Measurements from ENCODE around the gene GFI1B.
"Not testable (repeated sequence)": the region's sequence is repeated elsewhere in the genome, so short reads cannot be mapped to it uniquely, and the experiment has no call there.

GFI1B gene

DNA sequence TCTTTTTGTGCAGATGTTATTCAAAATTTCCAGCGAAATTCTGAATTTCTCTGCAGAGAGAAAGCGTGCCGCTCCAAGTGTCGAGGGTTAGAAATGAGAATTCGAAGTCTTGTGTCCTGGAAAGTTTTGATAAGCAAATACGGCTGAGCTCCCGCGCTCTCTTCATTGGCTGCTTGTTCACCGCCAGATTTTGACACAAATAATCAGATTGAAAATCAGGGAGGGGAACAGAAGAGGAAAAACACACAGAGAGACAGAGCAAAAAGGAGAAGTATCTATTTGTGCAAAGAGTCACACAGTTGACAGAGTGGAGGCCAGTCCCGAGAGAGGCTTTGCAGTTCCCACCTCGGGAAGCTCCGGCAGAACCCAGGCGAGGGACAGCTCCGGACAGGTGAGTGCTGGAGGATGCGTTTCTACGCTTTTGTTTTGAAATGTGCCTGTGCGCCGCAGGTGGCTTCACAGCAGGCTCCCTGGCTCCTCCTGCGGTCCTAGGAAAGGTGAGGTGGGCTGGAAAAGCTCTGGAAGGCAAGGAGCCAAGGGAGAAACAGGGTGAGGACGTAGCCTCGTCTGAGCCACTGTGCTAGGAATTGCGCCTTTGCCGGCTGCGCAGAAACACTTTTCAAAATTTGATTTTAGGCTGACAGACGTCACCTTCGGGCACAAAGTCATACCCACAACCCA is at the start of gene GFI1B:
Gene GFI1B, plus strand, starts transcription at position 244 of the 681 bp plus-strand sequence. CDS start 7,985 bp downstream, outside the sequence.
- no peak for DNase-seq (ENCODE audit: low read depth)

DNA sequence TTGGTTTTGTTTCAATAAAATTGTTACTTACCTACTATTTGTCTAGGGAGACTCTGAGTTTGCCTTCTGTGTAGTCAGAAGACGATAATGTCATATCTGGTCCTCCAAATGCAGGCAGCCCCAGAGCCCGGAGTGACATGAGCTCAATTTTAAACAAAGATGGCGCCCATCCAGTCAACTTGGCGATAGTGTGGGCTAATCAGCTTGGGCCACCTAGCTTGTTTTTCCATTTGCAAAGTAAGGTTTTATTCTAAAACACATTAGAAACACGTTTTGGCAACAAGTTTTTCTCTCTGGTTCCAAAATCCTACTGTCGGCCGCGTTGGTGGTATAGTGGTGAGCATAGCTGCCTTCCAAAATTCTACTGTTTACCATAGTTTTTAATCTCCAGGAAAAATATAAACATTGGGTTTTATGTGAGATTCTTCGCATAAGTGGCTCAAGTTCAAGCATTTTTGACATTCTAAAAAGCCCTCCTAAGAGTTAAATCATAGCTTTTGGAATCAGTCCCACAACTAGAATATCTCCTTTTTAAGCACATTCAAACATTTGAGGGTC is 47.2 kb upstream of the GFI1B start:
- no peak for DNase-seq (ENCODE audit: low read depth)

DNA sequence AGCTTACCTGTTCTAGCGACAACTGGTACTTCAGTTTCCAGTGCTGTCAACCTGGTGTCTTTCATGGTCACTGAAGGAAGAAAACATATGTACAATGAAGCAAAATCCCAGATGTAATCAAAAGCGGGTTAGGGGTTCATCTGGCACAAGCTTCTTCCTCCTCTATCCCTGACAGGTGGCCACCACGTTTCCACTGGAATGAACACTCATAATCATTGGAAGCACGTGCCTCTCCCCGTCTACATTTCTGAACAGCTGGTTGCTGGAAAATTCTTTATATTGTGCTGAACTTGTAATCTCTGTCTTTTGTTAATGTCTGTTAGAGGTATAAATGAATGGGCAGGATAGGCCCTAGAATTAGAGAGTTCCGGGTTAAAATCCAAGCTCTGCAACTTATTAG is 43.5 kb upstream of the GFI1B start:
- no peak for DNase-seq (ENCODE audit: low read depth)

DNA sequence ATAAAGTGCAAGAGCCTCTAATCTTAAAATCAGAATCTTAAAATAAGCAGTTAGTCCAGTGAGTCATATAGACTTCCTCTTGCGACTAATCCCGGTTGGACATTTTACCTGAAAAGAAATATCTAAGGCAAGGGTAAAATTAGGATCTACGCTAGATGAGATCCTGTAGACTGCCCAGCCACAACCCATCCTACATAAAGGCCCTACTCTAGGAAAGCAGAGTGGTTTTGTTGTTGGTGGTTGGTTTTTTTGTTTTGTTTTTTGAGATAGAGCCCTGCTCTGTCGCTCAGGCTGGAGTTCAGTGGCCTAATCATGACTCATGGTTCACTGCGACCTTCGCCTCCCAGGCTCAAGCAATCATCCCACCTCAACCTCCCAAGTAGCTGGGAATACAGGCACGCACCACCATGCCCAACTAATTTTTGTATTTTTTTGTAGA is 41.0 kb upstream of the GFI1B start:
- no peak for DNase-seq (ENCODE audit: low read depth)

DNA sequence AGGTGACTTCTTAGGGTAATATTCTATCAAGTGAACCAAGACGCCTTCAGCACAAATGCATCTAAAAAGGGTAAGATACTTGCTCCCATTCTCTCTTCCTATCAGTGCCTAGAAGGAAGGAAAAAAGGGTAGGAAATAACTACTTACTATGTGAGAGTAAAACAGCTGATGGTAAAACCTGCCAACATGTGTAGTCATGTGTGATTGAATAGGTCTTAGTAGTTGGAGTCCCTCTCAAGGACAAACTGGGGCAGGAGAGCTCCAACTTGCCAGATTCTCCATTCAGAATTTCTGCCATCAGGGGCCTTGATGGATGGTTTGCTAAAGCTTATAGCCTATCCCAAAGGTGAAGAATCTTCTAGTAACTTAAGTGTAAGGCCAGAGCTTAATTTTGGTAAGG is 39.3 kb upstream of the GFI1B start:
- DNase-seq (ENCODE audit: low read depth) = no peak

DNA sequence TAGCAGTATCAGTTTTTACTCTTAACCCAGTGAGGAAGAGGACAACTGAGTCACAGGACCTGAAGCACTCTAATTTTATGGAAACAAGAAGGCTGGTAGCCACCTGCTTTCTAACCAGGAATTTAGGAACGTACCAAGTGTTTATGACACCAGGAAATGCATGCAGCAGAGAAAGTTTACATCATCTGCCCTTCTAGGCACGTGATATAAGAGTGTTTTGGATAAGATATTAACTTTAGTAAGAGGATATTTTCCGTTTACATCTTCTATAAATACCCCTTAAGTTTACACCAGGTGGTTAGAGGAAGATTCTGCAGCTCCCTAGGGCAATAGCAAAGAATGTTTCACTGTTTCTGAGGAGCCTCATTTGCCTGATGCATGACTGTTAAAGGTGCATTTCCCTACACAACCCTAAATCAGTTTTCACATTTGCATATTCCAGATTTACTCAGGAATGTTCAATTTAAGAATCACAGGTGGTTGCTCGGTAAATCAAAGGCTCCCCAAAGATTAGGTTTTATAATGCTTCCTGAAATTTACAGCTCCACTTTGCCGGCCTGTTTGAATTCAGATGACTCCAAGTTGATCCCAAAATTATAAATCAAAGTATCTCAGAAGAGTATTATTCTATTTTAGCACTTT is 35.8 kb upstream of the GFI1B start:
- DNase-seq (ENCODE audit: low read depth) = no peak

DNA sequence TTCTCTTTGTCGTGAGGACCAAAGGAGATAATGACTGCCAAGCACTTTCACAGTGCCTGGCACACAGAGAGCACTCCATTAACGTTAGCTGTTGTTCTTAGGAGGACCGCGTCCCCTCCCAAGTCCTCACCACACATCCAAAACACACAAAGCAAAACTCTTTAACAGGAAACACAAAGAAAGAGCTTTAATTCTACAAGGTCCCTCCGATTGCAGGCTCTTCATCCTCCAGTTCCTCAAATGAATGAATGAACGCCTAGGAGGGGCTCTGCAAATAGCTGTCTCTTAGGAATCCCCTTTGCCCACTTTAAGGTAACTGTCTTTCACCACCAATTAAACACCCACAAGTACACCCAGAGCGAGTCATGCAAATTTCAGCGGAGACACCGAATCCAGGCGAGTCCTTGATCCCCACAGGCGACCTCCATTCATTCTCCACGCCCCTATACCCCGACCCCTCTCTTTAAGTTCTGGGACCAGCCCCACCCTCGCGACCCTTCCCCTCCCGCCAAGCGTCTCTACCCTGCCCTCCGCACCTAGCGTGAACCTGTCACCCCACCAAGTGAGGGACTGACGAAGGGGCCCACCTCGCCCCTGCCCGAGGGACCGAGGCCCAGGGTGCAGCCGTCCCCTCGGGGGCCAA is 34.7 kb upstream of the GFI1B start:
- DNase-seq (ENCODE audit: low read depth) = no peak

DNA sequence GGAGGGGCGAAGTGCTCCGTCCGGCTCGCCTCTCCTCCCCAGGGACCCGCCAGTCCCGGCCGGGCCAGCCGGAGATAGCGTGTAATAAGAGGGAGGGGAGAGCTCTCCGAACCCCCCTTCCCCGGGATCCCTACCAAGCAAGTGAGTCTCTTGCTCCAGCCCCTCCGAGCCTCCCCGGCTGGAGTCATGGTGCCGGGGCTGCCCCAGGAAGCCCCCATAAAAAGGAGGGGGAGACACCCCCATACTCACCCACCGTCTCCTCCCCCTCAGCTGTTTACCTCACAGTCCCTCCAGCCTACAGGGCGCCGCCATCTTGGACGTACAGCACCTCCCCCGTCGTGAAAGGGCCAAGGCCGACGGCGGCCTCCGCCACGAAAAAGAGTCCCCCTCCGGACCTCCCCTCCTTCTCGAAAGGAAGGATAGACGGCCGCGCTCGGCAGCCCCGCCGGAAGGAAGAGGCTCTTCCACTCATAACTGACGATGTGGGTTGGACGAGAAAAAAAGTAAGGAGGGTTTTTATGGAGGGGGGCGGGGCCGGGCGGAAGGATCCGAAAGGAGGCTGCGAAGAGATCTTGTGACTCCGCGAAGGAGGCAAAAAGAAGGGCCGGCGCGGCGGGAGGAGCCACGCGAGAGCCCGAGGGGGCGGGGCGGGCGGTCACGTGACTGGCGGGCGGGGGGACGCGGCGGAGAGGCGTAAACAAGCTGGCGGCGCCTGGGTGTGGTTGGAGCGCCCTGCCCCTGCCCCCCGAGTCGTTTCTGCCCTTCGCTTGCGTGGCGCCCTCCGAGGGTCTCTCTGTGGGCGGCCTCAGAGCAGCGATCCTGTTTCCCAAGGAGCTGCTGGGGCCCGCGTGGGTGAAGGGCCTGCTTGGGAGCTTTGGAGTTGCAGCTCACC is 34.0 kb upstream of the GFI1B start, which contains the start of gene TSC1:
Gene TSC1, minus strand, starts transcription at position 323 of the 892 bp plus-strand sequence. CDS start 15,744 bp downstream, outside the sequence.
- peak; percentile 99 for DNase-seq (ENCODE audit: low read depth)

DNA sequence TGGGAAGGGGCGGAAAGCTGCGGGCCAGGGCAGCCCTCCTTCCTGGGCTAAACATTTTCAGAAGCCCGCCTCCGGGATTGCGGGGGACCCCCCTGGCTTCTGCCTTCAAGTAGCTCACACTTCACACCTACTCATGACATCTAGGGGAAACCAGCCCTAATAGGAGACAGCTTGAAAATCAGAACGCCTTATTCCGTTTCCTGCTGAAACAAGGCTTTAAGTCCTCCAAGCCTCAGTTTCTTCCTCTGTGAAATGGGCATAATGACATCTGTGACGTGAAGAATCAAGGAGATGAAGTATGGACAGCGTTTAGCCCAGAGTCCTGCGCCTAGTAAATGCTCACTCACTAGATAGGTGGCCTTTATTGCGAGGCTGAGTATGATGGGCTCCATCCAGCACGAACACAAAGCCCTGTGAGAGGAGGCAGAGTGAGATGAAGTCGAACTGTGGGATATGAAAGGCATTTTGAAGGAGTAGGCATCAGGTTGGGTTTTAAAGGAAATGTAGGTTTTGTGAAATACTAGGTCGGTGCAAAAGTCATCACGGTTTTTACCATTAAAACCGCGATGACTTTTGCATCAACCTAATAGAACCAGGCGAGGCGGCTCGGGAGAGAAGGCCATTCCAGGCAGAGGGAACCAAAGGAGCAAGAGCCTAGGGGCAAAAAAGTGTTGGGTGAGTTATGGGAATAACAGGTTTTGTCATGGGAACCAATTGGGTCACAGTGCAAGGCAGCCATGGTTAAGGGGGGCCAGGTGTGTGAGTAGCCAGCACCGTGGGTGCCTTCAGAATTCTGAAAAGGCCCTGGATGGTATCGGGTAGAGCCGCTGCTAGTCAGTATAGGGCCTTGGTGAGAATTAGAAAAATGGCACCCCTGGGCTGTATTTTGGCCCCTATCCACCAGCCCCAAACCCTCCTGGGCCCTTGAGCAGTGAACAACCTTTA is 33.0 kb upstream of the GFI1B start:
- no peak for DNase-seq (ENCODE audit: low read depth)

DNA sequence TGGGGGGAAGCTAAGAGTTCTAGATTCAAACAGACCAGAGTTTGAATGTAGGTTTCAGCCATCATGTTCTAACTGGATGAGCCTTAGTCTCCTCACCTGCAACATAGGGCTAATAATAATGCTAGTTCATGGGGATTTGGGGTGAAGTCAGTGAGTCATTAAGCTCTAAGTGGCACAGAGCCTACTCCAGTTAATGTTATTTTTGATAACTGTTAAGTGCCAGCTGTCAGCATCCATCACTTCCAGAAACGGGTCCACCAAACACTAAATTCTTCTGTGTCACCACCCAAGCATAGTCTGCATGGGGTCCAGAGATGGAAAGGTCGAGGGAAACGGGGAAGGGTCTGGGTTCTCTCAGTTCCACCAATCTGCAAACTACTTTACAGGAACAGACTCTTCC is 32.3 kb upstream of the GFI1B start:
- DNase-seq (ENCODE audit: low read depth) = no peak

DNA sequence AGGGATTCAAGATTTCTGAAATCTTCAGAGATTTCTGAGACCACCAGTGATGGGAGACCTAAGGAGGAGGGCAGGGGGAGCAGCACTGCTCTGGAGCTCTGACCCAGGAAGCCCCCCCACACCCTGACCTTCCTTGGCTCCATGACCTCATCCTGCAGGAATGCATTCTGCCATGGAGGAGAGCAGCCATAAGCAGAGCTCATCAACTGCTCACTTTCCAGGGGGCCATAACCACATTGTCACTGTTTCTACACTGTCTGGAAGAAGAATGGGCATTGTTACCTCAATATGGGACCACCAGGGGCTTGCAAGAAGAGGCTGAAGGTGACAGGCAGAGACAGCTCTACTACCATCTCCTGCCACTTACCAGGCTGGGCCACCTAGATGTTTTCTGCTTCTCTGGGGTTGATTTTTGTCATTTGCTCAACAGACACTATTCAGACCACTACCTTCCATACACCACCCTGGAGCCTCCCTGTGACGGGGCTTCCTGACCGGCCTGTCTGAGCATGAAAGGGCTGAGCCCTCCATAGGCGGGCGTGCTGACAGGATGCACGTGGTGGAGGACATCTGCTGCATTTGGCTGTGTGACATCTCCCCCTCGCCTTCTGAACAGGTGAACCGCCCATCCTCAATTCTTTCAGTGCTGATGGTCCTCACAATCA is 31.7 kb upstream of the GFI1B start:
- no peak for DNase-seq (ENCODE audit: low read depth)

DNA sequence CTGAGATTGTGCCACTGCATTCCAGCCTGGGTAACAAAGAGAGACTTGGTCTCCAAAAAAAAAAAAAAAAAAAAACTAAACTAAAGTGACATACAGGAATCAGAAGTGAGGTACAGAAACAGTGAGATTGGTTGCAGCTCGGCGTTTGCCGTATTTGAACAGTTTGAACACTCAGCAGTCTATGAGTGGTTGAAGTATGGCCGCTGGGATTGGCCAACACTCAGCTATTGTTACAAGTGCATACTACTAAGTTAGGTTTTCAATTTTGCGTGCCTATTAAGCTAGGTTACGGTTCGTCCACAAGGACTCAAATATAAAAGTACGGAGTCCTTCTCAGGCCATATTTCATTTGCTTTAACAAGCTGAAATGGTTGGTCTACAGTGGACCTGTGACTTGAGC is 30.7 kb upstream of the GFI1B start:
- no peak for DNase-seq (ENCODE audit: low read depth)

DNA sequence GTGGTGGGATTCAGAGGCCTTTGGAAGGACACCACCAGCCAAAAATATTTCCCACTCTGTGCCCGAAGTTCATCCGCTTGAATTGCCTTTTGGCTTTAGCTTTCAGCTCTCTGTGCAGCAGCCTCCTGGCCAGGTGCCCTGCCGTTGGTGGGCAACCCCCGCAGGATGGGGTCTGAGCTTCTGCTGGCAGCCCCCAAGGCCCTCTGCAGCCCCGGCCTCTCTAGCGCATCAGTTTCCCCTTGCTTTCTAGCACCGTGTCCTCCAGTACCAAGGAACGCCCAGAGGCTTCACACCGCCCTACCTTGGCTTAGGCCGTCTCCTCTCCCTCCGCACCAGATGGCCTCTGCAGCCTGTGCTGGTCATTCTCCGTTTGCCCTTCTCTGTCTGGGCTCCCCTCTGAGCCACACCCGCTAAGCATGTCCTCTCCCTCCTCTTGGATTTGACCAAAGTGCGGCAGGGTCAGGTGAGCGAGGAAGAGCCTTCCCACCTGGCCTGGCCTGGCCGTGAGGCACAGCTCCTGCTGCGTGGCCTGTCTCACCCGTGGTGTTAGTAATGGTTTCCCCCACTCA is 29.9 kb upstream of the GFI1B start:
- DNase-seq (ENCODE audit: low read depth) = no peak

DNA sequence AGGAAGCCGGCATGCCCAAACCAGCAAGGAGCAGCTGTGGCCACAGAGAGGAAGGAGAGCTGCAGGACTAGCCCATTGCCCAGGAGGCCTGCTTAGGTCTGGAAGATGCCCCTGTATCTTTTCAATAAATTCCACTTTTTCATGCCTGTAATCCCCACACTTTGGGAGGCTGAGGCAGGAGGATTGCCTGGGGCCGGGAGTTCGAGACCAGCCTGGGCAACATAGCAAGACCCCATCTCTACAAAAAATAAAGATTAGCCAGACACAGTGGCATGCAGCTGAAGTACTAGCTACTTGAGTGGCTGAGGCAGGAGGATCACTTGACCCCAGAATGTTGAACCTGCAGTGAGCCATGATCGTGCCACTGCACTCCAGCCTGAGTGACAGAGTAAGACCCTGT is 28.8 kb upstream of the GFI1B start:
- DNase-seq (ENCODE audit: low read depth) = no peak

DNA sequence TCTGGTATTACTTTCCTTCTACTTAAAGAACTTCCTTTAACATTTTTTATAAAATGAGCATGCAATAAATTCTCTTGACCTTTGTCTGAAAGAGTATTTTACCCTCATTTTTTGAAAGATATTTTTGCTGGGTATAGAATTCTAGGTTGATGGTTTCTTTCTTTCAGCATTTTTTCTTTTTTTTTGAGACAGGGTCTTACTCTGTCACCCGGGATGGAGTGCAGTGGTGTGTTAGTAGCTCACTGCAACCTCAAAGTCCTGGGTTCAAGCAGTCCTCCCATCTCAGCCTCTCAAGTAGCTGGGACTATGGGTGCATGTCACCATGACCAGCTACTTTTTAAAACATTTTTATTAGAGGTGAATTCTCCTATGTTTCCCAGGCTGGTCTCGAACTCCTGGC is 23.4 kb upstream of the GFI1B start:
- no peak for DNase-seq (ENCODE audit: low read depth)

DNA sequence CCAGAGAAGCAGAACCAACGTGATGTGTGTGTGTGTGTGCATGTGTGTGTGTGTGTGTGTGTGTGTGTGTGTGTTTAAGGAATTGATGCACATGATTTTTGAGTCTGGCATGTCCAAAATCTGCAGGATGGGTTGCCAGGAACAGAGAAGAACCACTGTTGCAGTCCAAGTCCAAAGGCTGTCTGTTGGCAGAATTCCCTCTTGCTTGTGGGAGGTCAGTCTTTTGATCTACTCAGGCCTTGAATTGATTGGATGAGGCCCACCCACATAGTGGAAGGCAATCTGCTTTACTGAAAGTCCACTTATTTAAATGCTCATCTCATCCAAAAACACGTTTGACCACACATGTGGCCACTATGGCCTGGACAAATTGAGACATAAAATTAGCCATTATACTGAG is 22.7 kb upstream of the GFI1B start:
- no peak for DNase-seq (ENCODE audit: low read depth)

DNA sequence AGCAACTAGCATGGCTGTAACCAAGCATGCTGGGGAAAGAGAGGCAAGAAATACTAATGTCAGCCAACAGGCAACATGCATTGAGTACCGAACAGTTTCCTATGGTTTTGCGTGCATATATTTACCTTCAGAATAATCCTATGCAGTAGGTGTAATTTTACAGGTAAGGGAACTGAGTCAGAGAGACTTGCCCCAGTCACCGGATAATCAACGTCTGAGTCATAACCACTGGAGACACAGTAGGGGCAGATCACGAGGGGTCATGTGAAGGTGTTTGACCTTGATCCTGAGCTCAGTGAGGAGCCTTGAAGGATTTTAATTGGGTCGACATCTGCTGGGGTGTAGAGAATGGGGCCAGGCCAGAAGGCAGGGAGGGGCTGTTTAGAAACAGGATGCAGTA is 20.7 kb upstream of the GFI1B start:
- DNase-seq (ENCODE audit: low read depth) = no peak

DNA sequence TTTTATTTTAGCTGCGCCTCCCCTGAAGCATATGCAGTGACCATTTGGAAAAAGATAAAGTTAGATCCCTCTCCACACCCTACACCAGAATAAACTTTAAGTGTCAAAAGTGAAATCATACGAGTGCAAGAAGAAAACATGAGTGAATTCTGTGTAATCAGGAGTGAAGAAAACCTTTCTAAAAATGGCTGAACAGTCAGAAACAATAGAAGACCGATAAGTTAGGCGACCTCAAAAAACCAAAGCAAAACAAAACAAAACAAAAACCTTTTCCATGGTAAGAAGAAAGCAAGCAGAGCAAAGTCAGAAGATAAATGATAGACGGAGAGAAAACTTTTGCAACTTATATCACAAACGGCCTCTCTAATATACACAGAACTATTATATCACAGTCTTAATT is 17.5 kb upstream of the GFI1B start:
- DNase-seq (ENCODE audit: low read depth) = no peak

DNA sequence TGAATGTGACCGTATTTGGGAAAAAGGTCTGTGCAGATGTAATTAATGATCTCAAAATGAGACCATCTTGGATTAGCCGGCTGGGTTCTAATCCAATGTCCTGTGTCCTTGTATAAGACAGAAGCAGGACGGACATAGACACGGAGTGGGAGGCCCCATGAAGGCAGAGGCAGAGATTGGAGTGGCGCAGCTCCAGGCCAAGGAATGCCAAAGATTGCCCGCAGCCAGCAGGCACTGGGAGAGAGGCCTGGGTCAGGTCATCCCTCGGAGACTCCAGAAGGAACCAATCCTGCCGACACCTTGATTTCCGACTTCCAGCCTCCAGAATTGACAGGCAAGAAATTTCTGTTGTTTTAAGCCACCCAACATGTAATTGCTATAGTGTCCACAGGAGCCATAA is 13.0 kb upstream of the GFI1B start:
- no peak for DNase-seq (ENCODE audit: low read depth)

DNA sequence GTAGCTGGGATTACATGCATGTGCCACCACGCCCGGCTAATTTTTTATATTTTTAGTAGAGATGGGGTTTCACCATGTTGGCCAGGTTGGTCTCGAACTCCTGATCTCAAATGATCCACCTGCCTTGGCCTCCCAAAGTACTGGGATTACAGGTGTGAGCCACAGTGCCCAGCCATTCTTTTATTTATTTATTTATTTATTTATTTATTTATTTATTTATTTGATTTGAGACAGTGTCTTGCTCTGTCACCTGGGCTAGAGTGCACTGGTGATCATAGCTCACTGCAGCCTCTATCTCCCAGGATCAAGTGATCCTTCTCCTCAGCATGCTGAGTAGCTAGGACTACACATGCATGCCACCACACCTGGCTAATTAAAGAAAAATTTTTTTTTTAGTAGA is 10.6 kb upstream of the GFI1B start:
- DNase-seq (ENCODE audit: low read depth) = not testable (repeated sequence)

Measured in activated T-helper 9 cell treated with anti-CD3 and anti-CD28 coated beads, Interleukin-2, amount 50 U/mL, for 16 hours (primary cell).